Endothelial cell of umbilical vein (primary cell): Measurements from ENCODE around the gene RNF217. TPM values are rescaled to one million over a fixed set of nuclear protein-coding genes. Genes with fewer than 3 reads are reported as not detected.
"Not testable (repeated sequence)": the region's sequence is repeated elsewhere in the genome, so short reads cannot be mapped to it uniquely, and the experiment has no call there.

Experiments
- BruUV-seq: library from RNA; stranded (reverse); fragments of 400-500 nt; replicated peaks from 2 replicates; lab custom pipeline; 2021; lab: Mats Ljungman, UMichigan
- CTCF ChIA-PET: fragments of 300-600, 350-600 bp; sonication (Branson Sonifier 250); formaldehyde crosslinking; loops from one replicate; lab custom pipeline; 2021; ENCODE audit warnings: antibody characterized with exemption, inconsistent platforms; lab: Charles Lee
- POLR2A ChIA-PET: fragments of 300-600, 350-600 bp; sonication (Branson Sonifier 250); formaldehyde crosslinking; loops from one replicate; lab custom pipeline; 2021; ENCODE audit warnings: antibody characterized with exemption, inconsistent platforms; lab: Charles Lee
- DNase-seq: peaks from one replicate; pipeline ENCODE4 v3.0.0-alpha.2; 2011; ENCODE audit warnings: low read depth, low spot score
- FAIRE-seq: peaks from 2 replicates; lab custom pipeline; 2011; peaks lifted over from hg19 to GRCh38; lab: Jason Lieb, UNC
- H2AFZ ChIP-seq: 2 replicates; pipeline ENCODE4 v1.6.0; 2012; ENCODE audit warnings: low read depth, low read length, control low read depth, inconsistent platforms
- H3K27ac ChIP-seq: 2 replicates; pipeline ENCODE4 v1.5.1; 2011; ENCODE audit warnings: low read depth, mild to moderate bottlenecking, control low read depth, low read length, moderate library complexity; ENCODE audit not compliant: insufficient read depth
- H3K27me3 ChIP-seq, 2 experiments: 2 replicates each; pipeline versions ENCODE4 v1.6.0 to v1.6.1; 2011; ENCODE audit warnings: low read length in 2 of 2, mixed read lengths in 1 of 2; ENCODE audit not compliant: control insufficient read depth in 2 of 2, insufficient read depth in 2 of 2
- H3K36me3 ChIP-seq, 2 experiments: 2 replicates in 1 of 2; 3 replicates in 1 of 2; pipeline ENCODE4 v1.5.1; 2011; ENCODE audit warnings: low read length in 2 of 2, mild to moderate bottlenecking in 1 of 2, moderate library complexity in 1 of 2; ENCODE audit not compliant: control insufficient read depth in 2 of 2, insufficient read depth in 2 of 2; ENCODE audit errors: extremely low read depth in 1 of 2
- H3K4me1 ChIP-seq: 3 replicates; pipeline ENCODE4 v1.5.1; 2011; ENCODE audit warnings: mild to moderate bottlenecking, low read length; ENCODE audit not compliant: control insufficient read depth, insufficient read depth; ENCODE audit errors: extremely low read depth
- H3K4me2 ChIP-seq: 2 replicates; pipeline ENCODE4 v1.6.1; 2011; ENCODE audit warnings: low read length, control low read depth, mixed read lengths; ENCODE audit not compliant: insufficient read depth
- H3K4me3 ChIP-seq, 3 experiments: fragments of 200-600 bp in 1 of 3; sonication (generic), shearing (Covaris generic) in 1 of 3; replicated peaks in 1 of 3; 2 replicates each; pipeline ENCODE4 v1.5.1; 2011 to 2016; ENCODE audit warnings: control low read depth in 3 of 3, low read length in 3 of 3, mild to moderate bottlenecking in 2 of 3, inconsistent platforms in 1 of 3, low read depth in 1 of 3, moderate library complexity in 1 of 3; ENCODE audit not compliant: insufficient read depth in 1 of 3
- H3K79me2 ChIP-seq: 2 replicates; pipeline ENCODE4 v1.6.0; 2012; ENCODE audit warnings: low read length, inconsistent platforms; ENCODE audit not compliant: control insufficient read depth, insufficient read depth
- H3K9ac ChIP-seq: replicated peaks from 2 replicates; pipeline ENCODE3; 2011; ENCODE audit warnings: low read length, control low read depth; ENCODE audit not compliant: insufficient read depth; ENCODE audit errors: extremely low read depth
- H3K9me1 ChIP-seq: replicated peaks from 3 replicates; pipeline ENCODE4 v1.6.0; 2011; ENCODE audit warnings: mild to moderate bottlenecking, low read length; ENCODE audit not compliant: control insufficient read depth, insufficient read depth; ENCODE audit errors: extremely low read depth
- H3K9me3 ChIP-seq: replicated peaks from 2 replicates; pipeline ENCODE4 v1.5.1; 2012; ENCODE audit warnings: low read length, inconsistent platforms; ENCODE audit not compliant: control insufficient read depth, insufficient read depth
- H4K20me1 ChIP-seq: replicated peaks from 2 replicates; pipeline ENCODE3; 2011; ENCODE audit warnings: mild to moderate bottlenecking, low read length; ENCODE audit not compliant: control insufficient read depth, insufficient read depth; ENCODE audit errors: extremely low read depth
- CTCF ChIP-seq, 2 donors: IDR thresholded peaks; 1 replicate in 1 of 2; 2 replicates in 1 of 2; pipeline ENCODE4 v1.5.1; 2011; ENCODE audit warnings: low read length in 2 of 2, mild to moderate bottlenecking in 2 of 2, moderate library complexity in 2 of 2, control low read depth in 1 of 2, inconsistent platforms in 1 of 2, low read depth in 1 of 2; ENCODE audit not compliant: insufficient read depth in 1 of 2; ENCODE audit errors: extremely low read depth in 1 of 2
- EZH2 ChIP-seq: IDR thresholded peaks from 2 replicates; pipeline ENCODE4 v1.6.1; 2012; ENCODE audit warnings: borderline replicate concordance, low read depth, mild to moderate bottlenecking, moderate library complexity, low read length, inconsistent platforms; ENCODE audit not compliant: severe bottlenecking
- FOS ChIP-seq: IDR thresholded peaks from 2 replicates; pipeline ENCODE4 v1.6.1; 2011; ENCODE audit warnings: mild to moderate bottlenecking, low read length, moderate library complexity, borderline replicate concordance; ENCODE audit not compliant: insufficient read depth
- GATA2 ChIP-seq: IDR thresholded peaks from 2 replicates; pipeline ENCODE4 v1.7.0; 2011; ENCODE audit warnings: low read depth, mild to moderate bottlenecking, moderate library complexity, mixed read lengths, low read length; ENCODE audit not compliant: insufficient read length, insufficient read depth
- JUN ChIP-seq: IDR thresholded peaks from 2 replicates; pipeline ENCODE4 v1.6.1; 2011; ENCODE audit warnings: borderline replicate concordance, low read depth; ENCODE audit not compliant: insufficient read length, insufficient read depth
- MAX ChIP-seq: IDR thresholded peaks from 2 replicates; pipeline ENCODE4 v1.6.1; 2011; ENCODE audit not compliant: insufficient read depth, insufficient read length
- MYC ChIP-seq: IDR thresholded peaks from one replicate; pipeline ENCODE4 v1.6.1; 2011; ENCODE audit warnings: mild to moderate bottlenecking, low read depth, low read length
- POLR2A ChIP-seq: IDR thresholded peaks from 2 replicates; pipeline ENCODE4 v1.6.1; 2012; ENCODE audit warnings: low read depth, mild to moderate bottlenecking, control low read depth, low read length
- POLR2AphosphoS5 ChIP-seq: IDR thresholded peaks from 2 replicates; pipeline ENCODE4 v1.6.1; 2012; ENCODE audit warnings: low read depth, mild to moderate bottlenecking, control low read depth, low read length, moderate library complexity; ENCODE audit not compliant: insufficient read depth
- dilution Hi-C: fragments of 300-500 bp; cut with MboI; formaldehyde crosslinking; loops from one replicate; pipeline ENCODE4 v1.15.0; 2019; ENCODE audit warnings: low sequenced_read_pairs; ENCODE audit not compliant: extremely low pct_ligation_motif_present
- intact Hi-C: fragments of 100-400 bp; cut with micrococcal nuclease; formaldehyde crosslinking; loops from one replicate; pipeline ENCODE4 v1.10.0; 2022
- polyA plus RNA-seq, 4 experiments: library from polyadenylated mRNA; depleted of rRNA in 3 of 4; stranded (reverse) in 3 of 4; unstranded in 1 of 4; fragments of >200 nt; gene quantifications; 2 replicates each; pipeline versions ENCODE4 v1.2.1 to v1.2.3, GENCODE V29; 2011 to 2012; ENCODE audit warnings: missing spikeins in 1 of 4
- total RNA-seq: library from RNA; stranded (reverse); gene quantifications from 2 replicates; pipeline ENCODE4 v1.2.3, GENCODE V29; 2021

RNF217 gene
- total and polyA plus RNA-seq, 2 donors (not counting 3 experiments of a cell fraction or from before 2014, with no cell fraction given): 8.8 to 32.5 TPM

- H3K4me3 ChIP-seq: no peak overlapping the region
These were observed 111.9 kb downstream of the RNF217 start for GRCh38 chr6:125074120-125074519.

GRCh38 chr6:125075073-125075472 is 112.8 kb downstream of the RNF217 start:
- H3K79me2 ChIP-seq, H2AFZ ChIP-seq, FAIRE-seq, H3K9me1 ChIP-seq, BruUV-seq, POLR2A ChIA-PET, H3K27me3 ChIP-seq, DNase-seq, H3K9me3 ChIP-seq, H4K20me1 ChIP-seq, H3K4me3 ChIP-seq, H3K36me3 ChIP-seq, intact Hi-C loops, dilution Hi-C loops, H3K9ac ChIP-seq, CTCF ChIA-PET, H3K27ac ChIP-seq, H3K4me1 ChIP-seq, H3K4me2 ChIP-seq: not testable (repeated sequence)

More at GRCh38 chr6:125074120-125074519, 111.9 kb downstream of the RNF217 start:
- H3K27me3 ChIP-seq: no peaks in the 10 kb centered on the region
- no peak overlapping the region for H3K4me2 ChIP-seq
- no peaks in the 10 kb centered on the region for H3K9me3 ChIP-seq
- no peaks in the 10 kb centered on the region for H4K20me1 ChIP-seq
- BruUV-seq: no TSS peak
- H3K4me1 ChIP-seq: no peaks in the 10 kb centered on the region
- H3K36me3 ChIP-seq: peaks cover 2 to 5% of the 10 kb centered on the region in 2 experiments
- intact Hi-C loops: no loop called here
- no peak for DNase-seq
- H2AFZ ChIP-seq: no peak overlapping the region
- dilution Hi-C loops: no loop called here
- H3K9me1 ChIP-seq: no peaks in the 10 kb centered on the region
- no peak overlapping the region for H3K9ac ChIP-seq
- no peaks in the 10 kb centered on the region for H3K79me2 ChIP-seq
- ChIA-PET POLR2A (no interaction called here), CTCF (no interaction called here)
- TF ChIP-seq MYC (no peak), CTCF (IDR thresholded peaks at IDR 0.05; ENCODE audit: extremely low read depth in 1 of 2, insufficient read depth in 1 of 2, low read depth in 1 of 2, low read length in 2 of 2) (no peak), EZH2 (no peak), JUN (no peak), FOS (no peak), POLR2AphosphoS5 (no peak), GATA2 (no peak), POLR2A (no peak), MAX (no peak)
- no peak overlapping the region for H3K27ac ChIP-seq
- FAIRE-seq: no peak
